K562 (cell line): Measurements from ENCODE around the gene GRK4.

Experiments used
- FOXK2 ChIP-seq, 2 experiments: fragments of 450-650 bp; IDR thresholded peaks in 1 of 2; conservative IDR thresholded peaks in 1 of 2; 2 replicates each; pipeline ENCODE4 v1.6.1; 2016; ENCODE audit warnings: low read depth in 2 of 2, mild to moderate bottlenecking in 1 of 2
- NFE2 ChIP-seq: IDR thresholded peaks from 2 replicates; pipeline ENCODE4 v1.6.1; 2014; ENCODE audit warnings: antibody characterized with exemption, low read depth
- POLR2A ChIP-seq: fragments of 450-650 bp; conservative IDR thresholded peaks from 2 replicates; pipeline ENCODE4 v1.6.1; 2016
- ZNF121 ChIP-seq: sonication (generic); formaldehyde crosslinking; conservative IDR thresholded peaks from 2 replicates; pipeline ENCODE4 v1.8.0; 2022; ENCODE audit warnings: missing genetic modification reagents
- TF ChIP-seq, protein P1 (sequence below): fragments of 250-450 bp; sonication (Bioruptor Pico); IDR thresholded peaks from 2 replicates; pipeline ENCODE4 v1.8.0; 2021; ENCODE audit warnings: moderate library complexity, mild to moderate bottlenecking, inconsistent platforms

DNA sequence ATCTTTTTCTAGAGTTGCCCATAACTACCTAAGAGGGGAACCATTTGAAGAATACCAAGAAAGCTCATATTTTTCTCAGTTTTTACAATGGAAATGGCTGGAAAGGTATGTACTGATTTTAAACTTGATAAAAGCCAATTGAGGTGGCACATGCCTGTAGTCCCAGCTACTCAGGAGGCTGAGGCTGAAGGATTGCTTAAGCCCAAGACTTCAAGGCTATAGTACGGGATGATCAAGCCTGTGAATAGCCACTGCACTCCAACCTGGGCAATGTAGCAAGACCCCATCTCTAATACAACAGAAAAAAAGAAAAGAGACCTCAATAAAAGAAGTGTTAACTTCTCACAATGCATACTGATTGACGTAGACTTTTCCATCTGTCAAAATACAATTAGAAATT is 44.4 kb downstream of the GRK4 start:
- TF ChIP-seq, protein P1, sequence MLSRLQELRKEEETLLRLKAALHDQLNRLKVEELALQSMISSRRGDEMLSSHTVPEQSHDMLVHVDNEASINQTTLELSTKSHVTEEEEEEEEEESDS (CRISPR knock-in tag): no peak
- TF ChIP-seq FOXK2 (conservative IDR thresholded peaks at IDR 0.05 in 1 of 2, IDR thresholded peaks at IDR 0.05 in 1 of 2; ENCODE audit: low read depth in 2 of 2) (no peak), NFE2 (no peak), POLR2A (no peak), ZNF121 (CRISPR knock-in tag) (peak; percentile 69)
